H1 (cell line): Measurements from ENCODE around the gene MEGF11.

ENCODE experiments used
- BACH1 ChIP-seq: IDR thresholded peaks from 2 replicates; pipeline ENCODE4 v1.6.1; 2012; ENCODE audit warnings: low read length, improper control_type of control experiment
- CHD2 ChIP-seq: IDR thresholded peaks from 2 replicates; pipeline ENCODE4 v1.6.1; 2012; ENCODE audit warnings: low read length, improper control_type of control experiment
- CHD7 ChIP-seq: fragments of 300-600 bp; sonication (generic); IDR thresholded peaks from 2 replicates; pipeline ENCODE4 v1.7.1; 2012; ENCODE audit warnings: low read length, moderate library complexity, mild to moderate bottlenecking, inconsistent platforms; ENCODE audit not compliant: insufficient replicate concordance
- CTCF ChIP-seq, 3 experiments: IDR thresholded peaks; 1 replicate in 2 of 3; 2 replicates in 1 of 3; pipeline versions ENCODE4 v1.5.1 to v1.6.1; 2011; ENCODE audit warnings: low read length in 3 of 3, mild to moderate bottlenecking in 3 of 3, inconsistent platforms in 2 of 3, low read depth in 1 of 3, moderate library complexity in 1 of 3; ENCODE audit not compliant: insufficient read depth in 1 of 3; ENCODE audit errors: control extremely low read depth in 1 of 3
- EZH2 ChIP-seq: fragments of 200-600 bp; sonication (generic); IDR thresholded peaks from 2 replicates; pipeline ENCODE4 v1.7.1; 2012; ENCODE audit warnings: low read depth, mild to moderate bottlenecking, moderate library complexity, low read length, inconsistent platforms; ENCODE audit not compliant: severe bottlenecking
- JUND ChIP-seq: IDR thresholded peaks from 2 replicates; pipeline ENCODE4 v1.6.1; 2011; ENCODE audit warnings: mild to moderate bottlenecking, improper control_type of control experiment, low read length
- NRF1 ChIP-seq: IDR thresholded peaks from 2 replicates; pipeline ENCODE4 v1.6.1; 2011; ENCODE audit warnings: mild to moderate bottlenecking, low read depth, low read length, improper control_type of control experiment
- POLR2A ChIP-seq, 2 experiments: IDR thresholded peaks; 1 replicate in 1 of 2; 2 replicates in 1 of 2; pipeline ENCODE4 v1.6.1; 2011; ENCODE audit warnings: low read depth in 2 of 2, low read length in 2 of 2, mild to moderate bottlenecking in 2 of 2; ENCODE audit errors: control extremely low read depth in 1 of 2
- RAD21 ChIP-seq, 2 experiments: IDR thresholded peaks in 1 of 2; conservative IDR thresholded peaks in 1 of 2; 2 replicates each; pipeline ENCODE4 v1.6.1; 2011; ENCODE audit warnings: low read depth in 2 of 2, low read length in 2 of 2, improper control_type of control experiment in 1 of 2, inconsistent platforms in 1 of 2, mild to moderate bottlenecking in 1 of 2, moderate library complexity in 1 of 2
- RBBP5 ChIP-seq: IDR thresholded peaks from 2 replicates; pipeline ENCODE4 v1.7.1; 2012; ENCODE audit warnings: low read depth, mild to moderate bottlenecking, inconsistent platforms, low read length, moderate library complexity, borderline replicate concordance
- SIN3A ChIP-seq, 2 experiments: IDR thresholded peaks in 1 of 2; conservative IDR thresholded peaks in 1 of 2; 2 replicates each; pipeline ENCODE4 v1.6.1; 2011 to 2012; ENCODE audit warnings: low read length in 2 of 2, improper control_type of control experiment in 1 of 2, low read depth in 1 of 2, mild to moderate bottlenecking in 1 of 2
- SP1 ChIP-seq: IDR thresholded peaks from 2 replicates; pipeline ENCODE4 v1.6.1; 2011; ENCODE audit warnings: low read depth, low read length
- SP2 ChIP-seq: IDR thresholded peaks from 2 replicates; pipeline ENCODE4 v1.6.1; 2012; ENCODE audit warnings: mild to moderate bottlenecking, low read length, inconsistent platforms
- TAF7 ChIP-seq: optimal IDR thresholded peaks from 2 replicates; pipeline ENCODE3; 2011; ENCODE audit warnings: low read depth, mild to moderate bottlenecking, inconsistent platforms, low read length, moderate library complexity, borderline replicate concordance

- TF ChIP-seq JUND = no peak
- TF ChIP-seq CTCF (IDR thresholded peaks at IDR 0.05; ENCODE audit: control extremely low read depth in 1 of 3, insufficient read depth in 1 of 3, low read depth in 1 of 3, low read length in 3 of 3) = no peak
- TF ChIP-seq CHD2 = no peak
- no peak for TF ChIP-seq POLR2A (IDR thresholded peaks at IDR 0.05; ENCODE audit: control extremely low read depth in 1 of 2, low read depth in 2 of 2, low read length in 2 of 2)
- TF ChIP-seq SP1 = no peak
- no peak for TF ChIP-seq SIN3A (conservative IDR thresholded peaks at IDR 0.05 in 1 of 2, IDR thresholded peaks at IDR 0.05 in 1 of 2; ENCODE audit: low read depth in 1 of 2, low read length in 2 of 2)
- no peak for TF ChIP-seq EZH2
- TF ChIP-seq RBBP5 = no peak
- no peak for TF ChIP-seq CHD7
- TF ChIP-seq NRF1 = no peak
- no peak for TF ChIP-seq SP2
- TF ChIP-seq TAF7 = no peak
- no peak for TF ChIP-seq BACH1
- TF ChIP-seq RAD21 (IDR thresholded peaks at IDR 0.05 in 1 of 2, conservative IDR thresholded peaks at IDR 0.05 in 1 of 2; ENCODE audit: low read depth in 2 of 2, low read length in 2 of 2) = no peak
These were observed 328.2 kb downstream of the MEGF11 start for GRCh38 chr15:65925338-65925737.
